Measurements from ENCODE around the gene CBX1. TPM values are rescaled to one million over a fixed set of nuclear protein-coding genes. Genes with fewer than 3 reads are reported as not detected.

CBX1 gene
- total and polyA plus RNA-seq, 2 of the 13 experiments (the other 11 are each of a cell fraction or from before 2014, with no cell fraction given), result 17.8 to 108 TPM

DNA sequence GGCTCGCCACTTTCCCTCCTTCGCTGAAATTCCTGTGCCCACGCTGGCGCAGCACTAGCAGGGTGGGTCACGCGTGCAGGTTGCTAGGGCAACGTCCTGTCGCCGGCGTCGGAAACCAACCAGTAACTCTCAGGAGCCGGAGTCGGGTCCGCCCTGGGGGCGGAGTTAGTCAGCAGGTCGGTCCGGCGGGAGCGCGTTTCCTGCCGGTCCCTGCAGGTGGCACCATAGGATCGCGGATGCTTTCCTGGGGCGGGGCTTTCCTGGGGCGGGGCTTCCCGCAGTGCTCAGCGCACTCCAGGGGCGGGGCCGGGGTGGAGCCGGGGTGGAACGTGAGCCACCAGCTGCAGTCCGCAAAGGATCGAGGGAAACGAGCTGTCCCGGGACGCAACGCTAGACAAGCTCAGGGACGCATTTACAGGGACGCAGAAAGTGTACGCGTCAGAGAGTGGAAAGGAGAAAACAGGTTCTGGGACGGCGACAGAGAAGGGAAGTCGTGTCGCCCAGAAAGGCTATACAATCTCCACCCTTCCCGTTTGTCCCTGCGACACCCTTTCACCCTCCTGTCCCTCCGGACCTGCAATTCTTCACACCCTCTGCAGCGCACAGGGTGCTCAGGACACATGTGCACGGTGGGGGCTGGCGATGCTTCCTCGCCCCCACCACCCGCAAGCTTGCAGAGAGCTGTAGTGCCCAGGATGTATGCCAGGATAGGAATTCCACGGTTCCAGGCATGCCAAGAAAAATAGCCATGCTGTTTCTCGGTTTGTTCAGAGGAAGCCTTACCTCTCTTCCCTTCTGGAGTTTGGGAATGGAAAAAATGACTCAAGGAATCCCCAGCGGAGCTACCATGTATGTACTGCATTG lies 76.0 kb downstream of the CBX1 start (continued):
- TF ChIP-seq HNF4G (IDR thresholded peaks at IDR 0.05; ENCODE audit: borderline replicate concordance, low read depth, low read length), result no peak
- TF ChIP-seq HNF4G (CRISPR knock-in tag; IDR thresholded peaks at IDR 0.05; ENCODE audit: borderline replicate concordance, low read depth), result no peak
- TF ChIP-seq MBNL3 (CRISPR knock-in tag; conservative IDR thresholded peaks at IDR 0.05), result no peak
- no peak for TF ChIP-seq KDM6A (CRISPR knock-in tag; IDR thresholded peaks at IDR 0.05; ENCODE audit: low read depth)
- peak; percentile 35; the same call in 1 of the 2 replicates for TF ChIP-seq POGZ (CRISPR knock-in tag; IDR thresholded peaks at IDR 0.05)
- no peak for TF ChIP-seq MED13 (CRISPR knock-in tag; IDR thresholded peaks at IDR 0.05)
- TF ChIP-seq, protein P1, sequence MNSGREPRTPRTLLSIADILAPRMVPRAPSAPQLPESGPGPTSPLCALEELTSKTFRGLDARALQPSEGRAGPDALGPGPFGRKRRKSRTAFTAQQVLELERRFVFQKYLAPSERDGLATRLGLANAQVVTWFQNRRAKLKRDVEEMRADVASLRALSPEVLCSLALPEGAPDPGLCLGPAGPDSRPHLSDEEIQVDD (CRISPR knock-in tag; IDR thresholded peaks at IDR 0.05; ENCODE audit: borderline replicate concordance), result no peak
- no peak for TF ChIP-seq HNRNPL (IDR thresholded peaks at IDR 0.05; ENCODE audit: low read depth, low read length)
- TF ChIP-seq, protein P2, sequence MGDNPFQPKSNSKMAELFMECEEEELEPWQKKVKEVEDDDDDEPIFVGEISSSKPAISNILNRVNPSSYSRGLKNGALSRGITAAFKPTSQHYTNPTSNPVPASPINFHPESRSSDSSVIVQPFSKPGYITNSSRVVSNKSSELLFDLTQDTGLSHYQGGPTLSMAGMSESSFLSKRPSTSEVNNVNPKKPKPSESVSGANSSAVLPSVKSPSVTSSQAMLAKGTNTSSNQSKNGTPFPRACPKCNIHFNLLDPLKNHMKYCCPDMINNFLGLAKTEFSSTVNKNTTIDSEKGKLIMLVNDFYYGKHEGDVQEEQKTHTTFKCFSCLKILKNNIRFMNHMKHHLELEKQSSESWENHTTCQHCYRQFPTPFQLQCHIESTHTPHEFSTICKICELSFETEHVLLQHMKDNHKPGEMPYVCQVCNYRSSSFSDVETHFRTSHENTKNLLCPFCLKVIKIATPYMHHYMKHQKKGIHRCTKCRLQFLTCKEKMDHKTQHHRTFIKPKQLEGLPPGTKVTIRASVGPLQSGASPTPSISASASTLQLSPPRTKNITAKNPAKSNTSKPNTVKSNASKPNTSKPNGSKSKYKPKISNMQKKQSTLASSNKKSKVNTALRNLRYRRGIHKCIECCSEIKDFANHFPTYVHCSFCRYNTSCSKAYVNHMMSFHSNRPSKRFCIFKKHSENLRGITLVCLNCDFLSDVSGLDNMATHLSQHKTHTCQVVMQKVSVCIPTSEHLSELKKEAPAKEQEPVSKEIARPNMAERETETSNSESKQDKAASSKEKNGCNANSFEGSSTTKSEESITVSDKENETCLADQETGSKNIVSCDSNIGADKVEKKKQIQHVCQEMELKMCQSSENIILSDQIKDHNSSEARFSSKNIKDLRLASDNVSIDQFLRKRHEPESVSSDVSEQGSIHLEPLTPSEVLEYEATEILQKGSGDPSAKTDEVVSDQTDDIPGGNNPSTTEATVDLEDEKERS (CRISPR knock-in tag; IDR thresholded peaks at IDR 0.05), result no peak; the same call in 1 of the 2 replicates
- no peak for TF ChIP-seq HDAC6 (IDR thresholded peaks at IDR 0.05; ENCODE audit: low read depth, low read length)
- no peak for TF ChIP-seq ATF7 (IDR thresholded peaks at IDR 0.05)
- no peak; the same call in 1 of the 2 replicates for TF ChIP-seq ATF7 (CRISPR knock-in tag; IDR thresholded peaks at IDR 0.05)
- no peak for TF ChIP-seq IKZF1 (IDR thresholded peaks at IDR 0.05)
- TF ChIP-seq E2F5 (CRISPR knock-in tag; conservative IDR thresholded peaks at IDR 0.05), result 0 out of 2 replicates have a peak, but pooled peaks have one; percentile 43
- no peak for TF ChIP-seq MED1 (CRISPR knock-in tag; IDR thresholded peaks at IDR 0.05)
- peak; percentile 34; the same call in 1 of the 2 replicates for TF ChIP-seq USF2 (IDR thresholded peaks at IDR 0.05; ENCODE audit: low read depth, low read length)
- TF ChIP-seq USF2 (CRISPR knock-in tag; IDR thresholded peaks at IDR 0.05; ENCODE audit: borderline replicate concordance), result no peak
- peak; percentile 88 for TF ChIP-seq POGK (CRISPR knock-in tag; conservative IDR thresholded peaks at IDR 0.05)
- TF ChIP-seq KLF6 (CRISPR knock-in tag; IDR thresholded peaks at IDR 0.05), result no peak
- TF ChIP-seq, protein P3, sequence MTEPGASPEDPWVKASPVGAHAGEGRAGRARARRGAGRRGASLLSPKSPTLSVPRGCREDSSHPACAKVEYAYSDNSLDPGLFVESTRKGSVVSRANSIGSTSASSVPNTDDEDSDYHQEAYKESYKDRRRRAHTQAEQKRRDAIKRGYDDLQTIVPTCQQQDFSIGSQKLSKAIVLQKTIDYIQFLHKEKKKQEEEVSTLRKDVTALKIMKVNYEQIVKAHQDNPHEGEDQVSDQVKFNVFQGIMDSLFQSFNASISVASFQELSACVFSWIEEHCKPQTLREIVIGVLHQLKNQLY (CRISPR knock-in tag; IDR thresholded peaks at IDR 0.05), result no peak
- TF ChIP-seq MYNN (CRISPR knock-in tag; IDR thresholded peaks at IDR 0.05; ENCODE audit: low read depth), result 0 out of 2 replicates have a peak, but pooled peaks have one; percentile 32
